Esophagus muscularis mucosa (tissue), 4 donors: ENCODE measurements around the gene COL16A1. TPM values are rescaled to one million over a fixed set of nuclear protein-coding genes. Genes with fewer than 3 reads are reported as not detected.

Experiments used
- DNase-seq: peaks from one replicate; pipeline ENCODE4 v3.0.0-alpha.2; 2017; ENCODE audit errors: extremely low spot score
- H3K27ac ChIP-seq, 4 donors: fragments of 200-600 bp; sonication (generic); replicated peaks in 1 of 4; 1 replicate in 3 of 4; 2 replicates in 1 of 4; pipeline ENCODE4 v1.5.1; 2016 to 2019; ENCODE audit warnings: mild to moderate bottlenecking in 1 of 4
- H3K27me3 ChIP-seq, 4 donors: fragments of 200-600 bp; sonication (generic); one replicate each; pipeline versions ENCODE4 v1.5.1 to v1.6.0; 2016 to 2019
- H3K36me3 ChIP-seq, 4 donors: fragments of 200-600 bp; sonication (generic); one replicate each; pipeline ENCODE4 v1.5.1; 2016 to 2019
- H3K4me1 ChIP-seq, 4 donors: fragments of 200-600 bp; sonication (generic); one replicate each; pipeline ENCODE4 v1.5.1; 2016 to 2019
- H3K4me3 ChIP-seq, 4 donors: fragments of 200-600 bp; sonication (generic); 1 replicate in 2 of 4; 2 replicates in 2 of 4; pipeline ENCODE4 v1.5.1; 2016 to 2019; ENCODE audit warnings: mild to moderate bottlenecking in 4 of 4, moderate library complexity in 1 of 4
- H3K9me3 ChIP-seq, 4 donors: fragments of 200-600 bp; sonication (generic); 1 replicate in 3 of 4; 2 replicates in 1 of 4; pipeline ENCODE4 v1.5.1; 2016 to 2019
- EP300 ChIP-seq: sonication (generic); formaldehyde crosslinking; IDR thresholded peaks from one replicate; pipeline ENCODE4 v1.6.1; 2017; ENCODE audit warnings: antibody characterized with exemption
- POLR2A ChIP-seq: fragments of 450-650 bp; IDR thresholded peaks from one replicate; pipeline ENCODE4 v1.6.1; 2017; ENCODE audit warnings: antibody characterized with exemption, moderate library complexity, mild to moderate bottlenecking, low read depth
- POLR2AphosphoS5 ChIP-seq, 2 donors: sonication (generic); formaldehyde crosslinking; IDR thresholded peaks; one replicate each; pipeline ENCODE4 v1.6.1; 2017; ENCODE audit warnings: antibody characterized with exemption in 2 of 2
- WGBS: methylation state at CpG from one replicate; pipeline ENCODE4 v1.1.5; 2018; 5-methylcytosine and 5-hydroxymethylcytosine counted together
- intact Hi-C: fragments of 100-400 bp; cut with DNase I; formaldehyde crosslinking; loops from one replicate; pipeline ENCODE4 v1.15.1; 2023
- total RNA-seq, 4 donors: library from RNA; depleted of rRNA; stranded (reverse); fragments of >200 nt; gene quantifications; one replicate each; pipeline versions ENCODE4 v1.1.0 to v1.2.1, GENCODE V29; 2016
- TF ChIP-seq, protein P1 (sequence below), 3 experiments: fragments of 200-600 bp in 2 of 3; fragments of 450-650 bp in 1 of 3; sonication (generic) in 2 of 3; IDR thresholded peaks; one replicate each; pipeline ENCODE4 v1.5.1; 2017 to 2019; ENCODE audit warnings: antibody characterized with exemption in 3 of 3, mild to moderate bottlenecking in 2 of 3, moderate library complexity in 1 of 3

COL16A1 gene
- total RNA-seq, 4 donors from 2014 or later, result 35.1 to 62.7 (median 47.6) TPM

DNA sequence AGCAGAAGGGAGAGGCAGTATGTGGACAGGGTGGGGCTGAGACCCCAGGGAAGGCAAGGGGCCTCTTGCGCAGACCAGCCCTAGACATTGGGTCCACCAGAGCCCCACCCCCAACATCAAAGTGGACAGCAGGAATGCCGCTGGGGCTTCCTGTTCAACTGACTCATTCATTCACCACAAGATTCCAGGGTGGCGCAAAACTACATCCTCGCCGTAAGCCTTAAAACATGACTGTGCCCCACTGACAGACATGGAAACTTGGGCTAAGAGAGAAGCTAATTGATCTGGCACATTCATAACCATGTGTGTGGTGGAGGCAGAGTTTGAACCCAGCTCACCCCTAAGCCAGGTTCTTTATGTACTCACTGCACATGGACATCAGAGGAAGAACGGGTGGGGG is 14.0 kb downstream of the COL16A1 start:
- Histone ChIP-seq H3K4me1 (peaks cover 0 to 30% (median 17%) of the 10 kb centered on the region in 4 donors), H3K36me3 (peaks cover 0 to 53% (median 10%) of the 10 kb centered on the region in 4 donors), H3K27ac (no peak overlapping the region), H3K4me3 (no peak overlapping the region), H3K9me3 (no peaks in the 10 kb centered on the region), H3K27me3 (no peaks in the 10 kb centered on the region)
- DNase-seq, result no peak
- 79% methylated on average over 3 of the region's 6 CpGs for WGBS
- intact Hi-C loops, result no loop called here
- no peak for TF ChIP-seq POLR2AphosphoS5 (IDR thresholded peaks at IDR 0.05)
- no peak for TF ChIP-seq EP300
- TF ChIP-seq, protein P1, sequence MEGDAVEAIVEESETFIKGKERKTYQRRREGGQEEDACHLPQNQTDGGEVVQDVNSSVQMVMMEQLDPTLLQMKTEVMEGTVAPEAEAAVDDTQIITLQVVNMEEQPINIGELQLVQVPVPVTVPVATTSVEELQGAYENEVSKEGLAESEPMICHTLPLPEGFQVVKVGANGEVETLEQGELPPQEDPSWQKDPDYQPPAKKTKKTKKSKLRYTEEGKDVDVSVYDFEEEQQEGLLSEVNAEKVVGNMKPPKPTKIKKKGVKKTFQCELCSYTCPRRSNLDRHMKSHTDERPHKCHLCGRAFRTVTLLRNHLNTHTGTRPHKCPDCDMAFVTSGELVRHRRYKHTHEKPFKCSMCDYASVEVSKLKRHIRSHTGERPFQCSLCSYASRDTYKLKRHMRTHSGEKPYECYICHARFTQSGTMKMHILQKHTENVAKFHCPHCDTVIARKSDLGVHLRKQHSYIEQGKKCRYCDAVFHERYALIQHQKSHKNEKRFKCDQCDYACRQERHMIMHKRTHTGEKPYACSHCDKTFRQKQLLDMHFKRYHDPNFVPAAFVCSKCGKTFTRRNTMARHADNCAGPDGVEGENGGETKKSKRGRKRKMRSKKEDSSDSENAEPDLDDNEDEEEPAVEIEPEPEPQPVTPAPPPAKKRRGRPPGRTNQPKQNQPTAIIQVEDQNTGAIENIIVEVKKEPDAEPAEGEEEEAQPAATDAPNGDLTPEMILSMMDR (IDR thresholded peaks at IDR 0.05), result no peak
- TF ChIP-seq POLR2A, result no peak

DNA sequence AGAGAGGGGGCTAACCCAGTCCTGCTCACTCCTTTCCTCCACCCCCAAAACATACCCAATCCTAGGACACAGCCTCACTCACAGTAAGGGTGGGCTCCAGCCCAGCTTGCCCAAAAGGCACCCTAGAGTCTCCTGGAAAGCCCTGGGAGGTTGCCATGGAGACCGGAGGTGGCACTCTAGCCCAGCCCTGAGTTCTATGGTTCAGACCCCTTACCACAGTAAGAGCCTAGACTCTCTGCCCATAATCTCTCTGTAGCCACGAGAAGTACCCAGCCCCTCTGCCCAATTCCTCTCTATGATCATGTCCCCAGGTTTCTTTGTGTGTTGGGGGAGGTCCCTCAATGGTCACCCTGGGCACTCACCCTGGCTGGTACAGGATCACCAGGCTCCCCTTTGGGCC is 14.4 kb downstream of the COL16A1 start:
- Histone ChIP-seq H3K36me3 (peaks cover 0 to 58% (median 9%) of the 10 kb centered on the region in 4 donors), H3K9me3 (no peaks in the 10 kb centered on the region), H3K27me3 (no peaks in the 10 kb centered on the region), H3K27ac (no peak overlapping the region), H3K4me1 (peaks cover 0 to 27% (median 17%) of the 10 kb centered on the region in 4 donors), H3K4me3 (no peak overlapping the region)
- WGBS, result 80% methylated on average over 1 of the region's 2 CpGs
- no peak for DNase-seq
- TF ChIP-seq POLR2AphosphoS5 (IDR thresholded peaks at IDR 0.05), result no peak
- no peak for TF ChIP-seq EP300
- TF ChIP-seq, protein P1 (IDR thresholded peaks at IDR 0.05), result no peak
- no peak for TF ChIP-seq POLR2A
- intact Hi-C loops, result no loop called here

DNA sequence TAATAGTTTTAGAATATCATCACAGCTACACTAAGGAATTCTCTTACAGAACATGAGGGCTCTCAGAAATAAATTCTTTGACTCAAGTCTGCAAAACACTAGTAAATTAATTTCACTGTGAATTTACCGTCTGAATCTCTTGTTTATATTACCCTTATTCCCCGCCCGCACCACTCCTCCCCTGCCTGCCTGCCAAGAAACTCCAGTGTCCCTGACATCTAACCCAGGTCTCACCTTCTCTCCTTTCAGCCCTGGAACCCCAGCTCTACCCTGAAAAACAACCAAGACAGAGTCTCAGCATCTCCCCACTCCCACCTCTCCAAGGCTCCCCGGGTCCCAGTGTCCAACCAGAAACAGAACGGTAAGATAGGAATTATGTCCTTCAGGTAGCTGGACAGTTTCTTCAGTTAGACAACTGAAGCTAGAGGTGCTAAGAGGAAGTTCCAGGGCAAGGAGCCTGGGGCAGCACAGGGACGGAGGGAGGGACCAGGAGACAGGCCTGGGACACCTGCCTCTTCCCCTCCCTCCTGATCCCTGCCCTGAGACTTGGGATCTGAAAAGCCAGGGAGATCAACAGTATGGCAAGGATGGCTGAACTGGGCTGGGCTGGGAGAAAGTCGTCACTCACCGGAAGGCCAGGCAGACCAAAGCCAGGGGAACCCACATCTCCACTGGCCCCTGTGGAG is 15.4 kb downstream of the COL16A1 start:
- no peaks in the 10 kb centered on the region for H3K27me3 ChIP-seq
- H3K27ac ChIP-seq, result peak overlapping the region; percentile 51 to 78 (median 58)
- H3K4me1 ChIP-seq, result peaks cover 0 to 26% (median 17%) of the 10 kb centered on the region in 4 donors
- 49% methylated on average over 8 of the region's 8 CpGs for WGBS
- no peaks in the 10 kb centered on the region for H3K9me3 ChIP-seq
- H3K4me3 ChIP-seq, result no peak overlapping the region
- intact Hi-C loops, result no loop called here
- peaks cover 0 to 63% (median 12%) of the 10 kb centered on the region in 4 donors for H3K36me3 ChIP-seq
- TF ChIP-seq, protein P1 (IDR thresholded peaks at IDR 0.05), result no peak
- no peak for TF ChIP-seq POLR2AphosphoS5 (IDR thresholded peaks at IDR 0.05)
- DNase-seq, result no peak

DNA sequence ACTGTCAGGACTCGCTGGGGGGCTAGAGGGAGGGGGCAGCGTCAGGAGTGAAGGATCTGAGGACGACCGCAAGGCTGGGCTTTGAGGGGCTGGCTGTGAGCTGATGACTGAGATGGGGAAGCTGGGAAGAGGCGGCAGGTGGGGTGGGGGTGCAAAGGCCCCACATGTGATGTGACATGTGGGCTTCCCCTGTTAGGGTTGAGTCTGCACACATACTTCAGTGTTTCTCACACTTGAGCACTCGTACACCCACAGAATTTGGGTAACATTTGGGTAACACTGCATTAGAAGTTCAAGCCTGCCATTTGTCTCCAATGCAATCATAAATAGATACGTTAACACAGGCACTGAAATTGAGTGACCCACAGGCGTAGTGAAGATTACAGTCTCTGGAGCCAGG is 16.2 kb downstream of the COL16A1 start:
- Histone ChIP-seq H3K36me3 (peaks cover 0 to 69% (median 15%) of the 10 kb centered on the region in 4 donors), H3K27ac (peak overlapping the region; percentile 51 to 78 (median 58)), H3K4me1 (peaks cover 0 to 26% (median 17%) of the 10 kb centered on the region in 4 donors), H3K27me3 (no peaks in the 10 kb centered on the region), H3K4me3 (no peak overlapping the region), H3K9me3 (no peaks in the 10 kb centered on the region)
- no peak for DNase-seq
- TF ChIP-seq EP300, result no peak
- intact Hi-C loops, result no loop called here
- WGBS, result 77% methylated on average over 8 of the region's 8 CpGs

DNA sequence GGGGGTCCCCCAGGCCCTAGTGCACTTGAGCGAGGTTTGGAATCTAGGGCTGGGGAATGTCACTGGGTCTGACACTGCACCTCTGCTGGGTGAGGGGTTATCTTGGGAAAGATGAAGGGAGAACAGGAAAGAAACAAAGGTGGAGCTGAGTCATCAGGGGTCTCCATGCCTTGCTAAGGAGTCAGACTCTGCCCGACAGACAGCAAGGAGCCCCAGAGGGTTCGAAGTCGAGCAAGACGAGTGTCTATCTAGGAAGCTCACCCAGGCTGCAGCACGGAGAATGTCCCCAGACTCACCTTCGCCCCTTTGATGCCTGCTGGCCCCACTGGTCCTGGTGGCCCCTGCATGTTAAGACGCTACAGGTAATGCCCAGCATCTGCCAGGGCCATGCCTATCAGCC is 18.0 kb downstream of the COL16A1 start:
- intact Hi-C loops, result no loop called here
- Histone ChIP-seq H3K9me3 (no peaks in the 10 kb centered on the region), H3K27me3 (no peaks in the 10 kb centered on the region), H3K4me1 (peaks cover 0 to 31% (median 21%) of the 10 kb centered on the region in 4 donors), H3K4me3 (no peak overlapping the region), H3K36me3 (peaks cover 0 to 68% (median 22%) of the 10 kb centered on the region in 4 donors), H3K27ac (no peak overlapping the region)
- TF ChIP-seq, protein P1 (IDR thresholded peaks at IDR 0.05), result no peak
- TF ChIP-seq POLR2A (no peak), POLR2AphosphoS5 (IDR thresholded peaks at IDR 0.05) (no peak), EP300 (no peak)
- no peak for DNase-seq
- WGBS, result 89% methylated on average over 4 of the region's 8 CpGs
